IPS-18a (cell line): Measurements from ENCODE around the gene AOPEP.

Experiments
- H3K27ac ChIP-seq: one replicate; pipeline ENCODE4 v1.5.1; 2013; ENCODE audit warnings: low read length
- H3K27me3 ChIP-seq: one replicate; pipeline ENCODE4 v1.6.1; 2013; ENCODE audit warnings: mild to moderate bottlenecking, low read length; ENCODE audit not compliant: control insufficient read depth, insufficient read depth
- H3K36me3 ChIP-seq: one replicate; pipeline ENCODE4 v1.6.1; 2013; ENCODE audit warnings: low read depth, low read length; ENCODE audit not compliant: control insufficient read depth
- H3K4me1 ChIP-seq: one replicate; pipeline ENCODE4 v1.6.1; 2013; ENCODE audit warnings: low read depth, low read length; ENCODE audit not compliant: control insufficient read depth
- H3K4me3 ChIP-seq: one replicate; pipeline ENCODE4 v1.5.1; 2013; ENCODE audit warnings: low read length
- H3K9ac ChIP-seq: one replicate; pipeline ENCODE4 v1.6.1; 2013; ENCODE audit warnings: mild to moderate bottlenecking, low read length, moderate library complexity
- H3K9me3 ChIP-seq: one replicate; pipeline ENCODE4 v1.6.1; 2013; ENCODE audit warnings: low read depth, low read length; ENCODE audit not compliant: control insufficient read depth

AOPEP gene

DNA sequence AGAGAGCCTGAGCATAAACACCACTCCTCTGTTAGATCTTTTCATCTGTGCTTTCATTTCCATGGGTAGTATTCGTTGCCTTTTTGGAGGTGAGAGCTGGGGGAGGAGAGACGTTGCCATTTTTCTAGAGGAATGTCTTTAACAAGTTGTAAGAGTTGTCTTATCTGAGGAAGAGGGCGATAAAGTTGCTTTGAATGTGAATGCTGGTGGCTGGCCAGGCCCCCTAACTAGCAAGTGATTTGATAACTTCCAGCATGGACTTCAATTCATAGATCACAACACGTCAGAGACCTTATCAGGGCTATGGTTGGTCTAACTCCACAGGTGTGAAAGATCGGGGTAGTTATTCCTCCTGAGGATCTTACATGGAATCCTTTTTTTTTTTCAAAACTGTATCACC is 30.0 kb upstream of the AOPEP start:
- H3K27me3 ChIP-seq, result no peaks in the 10 kb centered on the region
- no peaks in the 10 kb centered on the region for H3K36me3 ChIP-seq
- no peaks in the 10 kb centered on the region for H3K9me3 ChIP-seq
- peaks cover 5% of the 10 kb centered on the region for H3K4me1 ChIP-seq
- H3K27ac ChIP-seq, result no peak overlapping the region
- H3K4me3 ChIP-seq, result no peak overlapping the region
- no peak overlapping the region for H3K9ac ChIP-seq

DNA sequence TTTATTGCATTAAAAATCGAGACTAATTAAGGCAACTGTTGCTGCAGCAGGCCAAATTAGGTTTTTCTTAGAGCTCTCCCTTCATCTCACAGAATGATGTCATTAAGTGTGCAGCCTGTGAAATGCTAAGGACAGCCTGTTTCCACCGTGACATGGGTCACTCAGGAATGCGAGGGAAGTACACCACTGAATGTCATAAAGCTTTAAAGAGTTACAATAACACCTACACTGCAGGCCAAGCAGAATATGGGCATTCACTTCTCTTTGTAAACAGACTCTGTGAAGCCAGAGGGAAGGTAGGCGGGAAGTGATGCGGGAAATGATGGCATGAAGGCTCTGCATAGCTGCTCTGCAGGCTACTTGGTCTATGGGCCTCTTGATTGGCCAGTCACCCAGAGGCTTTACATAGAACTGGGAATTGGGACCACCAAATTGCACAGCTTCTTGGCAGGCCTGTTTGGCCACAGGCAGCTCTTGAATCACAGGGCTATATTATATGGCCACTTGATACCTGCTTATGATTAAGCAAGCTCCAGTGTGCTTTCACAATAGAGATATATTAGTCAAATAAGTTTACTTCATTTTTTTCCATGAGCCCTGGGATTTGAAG is 28.4 kb upstream of the AOPEP start:
- Histone ChIP-seq H3K27me3 (no peaks in the 10 kb centered on the region), H3K9me3 (no peaks in the 10 kb centered on the region), H3K4me3 (no peak overlapping the region), H3K4me1 (peaks cover 5% of the 10 kb centered on the region), H3K27ac (no peak overlapping the region), H3K36me3 (no peaks in the 10 kb centered on the region), H3K9ac (no peak overlapping the region)

DNA sequence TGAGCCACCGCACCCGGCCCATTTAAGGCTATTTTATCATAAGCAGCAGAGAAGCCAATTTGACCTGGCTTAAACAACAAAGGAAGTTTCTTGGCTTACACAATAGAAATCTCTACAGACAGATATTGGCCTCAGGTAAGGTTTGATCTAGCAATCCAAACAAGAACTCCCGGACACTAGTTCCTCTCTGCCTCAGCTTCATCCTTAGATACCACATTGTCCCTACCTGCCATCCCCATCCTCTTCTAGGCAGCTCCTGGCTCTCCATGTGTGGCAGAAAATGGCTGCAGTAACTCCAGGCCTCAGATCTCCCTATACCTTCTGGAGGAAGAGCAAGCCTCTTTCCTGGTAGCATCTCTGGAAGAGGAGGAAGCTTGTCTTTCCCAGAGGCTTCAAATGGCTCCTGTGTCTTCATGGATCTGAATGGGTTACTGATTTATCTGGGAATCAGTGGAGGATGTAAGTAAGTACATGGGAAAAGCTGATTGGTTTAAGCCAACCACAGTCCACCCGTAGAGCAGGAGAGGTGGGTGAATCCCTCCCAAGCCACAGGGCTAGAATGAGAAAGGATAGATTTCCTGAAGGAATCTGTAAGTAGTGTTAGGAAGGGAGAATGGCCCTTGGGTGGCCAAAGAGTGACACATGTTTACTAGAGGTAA is 26.7 kb upstream of the AOPEP start:
- H3K27me3 ChIP-seq, result no peaks in the 10 kb centered on the region
- no peak overlapping the region for H3K27ac ChIP-seq
- no peak overlapping the region for H3K4me3 ChIP-seq
- H3K9ac ChIP-seq, result no peak overlapping the region
- no peaks in the 10 kb centered on the region for H3K36me3 ChIP-seq
- H3K4me1 ChIP-seq, result no peaks in the 10 kb centered on the region
- H3K9me3 ChIP-seq, result no peaks in the 10 kb centered on the region

DNA sequence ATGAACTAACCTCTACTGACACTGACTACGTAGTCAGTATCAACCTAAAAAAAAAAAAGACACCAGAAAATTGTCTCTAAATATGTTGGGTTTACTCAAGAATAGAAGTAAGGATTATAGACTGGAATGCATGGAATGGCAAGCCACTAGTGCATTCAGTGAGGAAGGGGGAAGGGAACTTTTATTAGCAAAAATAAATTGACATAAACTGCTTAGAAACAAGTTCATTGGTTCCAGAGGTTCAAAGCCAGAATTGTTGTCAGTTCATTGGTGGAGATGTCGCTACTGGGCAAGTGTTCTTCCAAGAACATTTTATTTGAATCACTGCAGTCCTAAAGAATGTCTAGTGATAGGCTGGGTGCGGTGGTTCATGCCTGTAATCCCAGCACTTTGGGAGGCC is 26.1 kb upstream of the AOPEP start:
- no peaks in the 10 kb centered on the region for H3K27me3 ChIP-seq
- H3K9ac ChIP-seq, result no peak overlapping the region
- no peaks in the 10 kb centered on the region for H3K36me3 ChIP-seq
- no peaks in the 10 kb centered on the region for H3K9me3 ChIP-seq
- H3K4me3 ChIP-seq, result no peak overlapping the region
- no peaks in the 10 kb centered on the region for H3K4me1 ChIP-seq
- H3K27ac ChIP-seq, result no peak overlapping the region

DNA sequence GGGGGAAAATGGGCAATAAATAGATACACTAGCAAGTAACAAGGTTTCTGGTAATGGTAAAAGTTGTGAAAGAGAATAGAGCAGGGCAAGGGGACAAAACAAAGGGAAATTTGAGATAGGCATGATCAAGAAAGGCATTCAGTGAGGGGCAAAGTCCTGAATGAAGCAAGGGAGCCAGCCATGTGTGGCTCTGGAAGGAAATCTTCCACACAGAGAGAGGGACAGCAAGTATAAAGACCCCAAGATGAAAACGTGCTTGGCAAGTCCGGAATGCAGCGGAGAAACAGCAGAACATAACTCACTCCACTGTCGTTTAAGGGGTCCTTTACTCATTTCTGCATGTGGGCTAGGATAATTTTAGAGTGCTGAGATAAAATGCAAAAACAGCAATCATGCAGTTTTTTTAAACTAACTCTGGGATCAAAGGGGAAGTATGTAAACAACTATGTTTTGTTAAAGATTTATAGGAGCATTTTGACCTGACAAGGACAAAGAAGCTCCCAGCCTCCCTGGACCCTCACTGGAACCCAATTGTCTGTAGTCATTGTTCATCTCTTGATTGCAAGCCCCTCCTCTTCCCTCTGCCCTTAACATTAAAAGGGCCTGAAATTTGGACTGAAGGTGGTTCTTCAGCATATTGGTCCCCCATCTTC is 22.9 kb upstream of the AOPEP start:
- no peak overlapping the region for H3K27ac ChIP-seq
- no peak overlapping the region for H3K4me3 ChIP-seq
- no peak overlapping the region for H3K9ac ChIP-seq
- no peaks in the 10 kb centered on the region for H3K4me1 ChIP-seq
- H3K36me3 ChIP-seq, result no peaks in the 10 kb centered on the region
- no peaks in the 10 kb centered on the region for H3K27me3 ChIP-seq
- H3K9me3 ChIP-seq, result no peaks in the 10 kb centered on the region

DNA sequence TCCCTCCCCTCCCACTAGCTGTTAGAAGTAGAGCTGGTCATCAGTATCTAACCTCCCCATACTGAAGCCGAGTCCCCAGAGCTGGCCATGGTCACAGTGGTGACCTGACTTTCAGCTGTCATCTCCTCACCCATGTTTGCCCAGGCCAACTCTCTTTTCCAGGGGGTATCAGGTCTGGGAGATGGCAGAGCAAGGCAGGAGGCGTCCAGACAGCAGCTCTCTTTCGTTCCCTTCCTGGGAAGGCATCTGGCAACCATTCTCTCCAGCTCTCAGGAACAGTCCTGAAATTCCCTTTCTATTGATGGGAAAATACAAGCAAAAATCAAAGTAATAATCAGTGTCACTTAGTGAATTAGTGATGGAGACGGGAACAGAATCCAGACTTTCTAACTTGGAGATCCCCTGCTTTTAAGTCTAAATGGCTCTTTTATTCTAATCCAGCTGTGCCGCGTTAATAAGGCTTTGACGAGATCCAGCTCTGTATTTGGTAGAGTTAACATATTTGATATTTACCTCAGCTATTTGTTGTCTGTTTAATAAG is 21.3 kb upstream of the AOPEP start:
- Histone ChIP-seq H3K27ac (no peak overlapping the region), H3K36me3 (no peaks in the 10 kb centered on the region), H3K27me3 (no peaks in the 10 kb centered on the region), H3K4me1 (no peaks in the 10 kb centered on the region), H3K9me3 (no peaks in the 10 kb centered on the region), H3K9ac (no peak overlapping the region), H3K4me3 (no peak overlapping the region)

DNA sequence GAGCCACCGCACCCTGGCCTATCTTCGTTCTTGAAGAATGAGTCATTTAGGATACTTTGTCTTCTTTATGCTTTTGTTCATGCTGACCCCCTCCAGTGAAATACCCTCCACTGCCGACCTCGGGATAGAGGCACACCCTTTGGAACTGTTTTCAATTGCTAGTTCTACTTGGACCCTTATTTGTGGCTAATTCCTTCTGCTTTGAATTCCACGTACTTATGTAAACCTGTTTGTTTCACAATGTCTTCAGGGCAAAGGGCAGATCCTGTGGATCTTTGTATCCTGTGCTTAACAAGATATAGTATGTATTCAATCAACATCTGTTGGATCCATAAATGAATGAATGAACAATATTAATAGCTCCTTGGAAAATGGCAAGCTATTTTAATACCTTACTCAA is 19.6 kb upstream of the AOPEP start:
- Histone ChIP-seq H3K27ac (no peak overlapping the region), H3K4me1 (no peaks in the 10 kb centered on the region)

DNA sequence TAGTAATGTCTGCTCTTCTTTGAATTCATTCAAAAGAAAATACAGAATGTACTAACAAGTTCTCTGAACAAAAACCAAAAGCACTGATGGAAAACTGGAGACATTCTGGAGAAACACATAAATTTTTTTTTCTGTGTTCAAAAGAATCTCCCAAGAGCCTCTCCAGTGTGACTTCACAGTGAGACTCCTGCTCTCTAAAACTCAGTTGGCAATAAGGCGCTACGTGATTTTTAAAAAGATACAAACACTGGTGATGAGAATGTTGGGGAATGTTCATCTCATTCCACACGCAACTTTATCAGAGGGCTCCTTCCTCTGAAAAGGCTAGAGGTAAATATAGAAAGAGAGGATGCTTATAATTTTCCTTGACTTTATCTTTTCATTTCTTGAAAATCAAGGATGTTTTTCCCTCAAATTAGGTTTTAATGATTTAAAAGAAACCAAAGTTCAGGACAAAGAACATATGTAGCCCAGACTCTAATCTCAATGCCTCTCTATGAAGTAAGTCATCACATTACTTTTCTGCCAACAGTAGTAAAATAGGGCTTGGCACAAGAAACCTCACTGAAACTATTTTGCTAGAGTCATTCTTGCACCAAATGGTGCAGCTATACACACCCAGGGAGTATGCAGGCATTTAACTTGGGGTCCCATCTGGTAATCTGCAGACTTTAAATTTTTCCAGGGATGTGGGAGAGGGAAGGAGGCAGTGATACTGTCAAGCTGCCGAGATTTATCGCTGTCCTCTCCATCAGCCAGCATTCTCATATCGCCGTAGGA is 12.9 kb upstream of the AOPEP start:
- no peaks in the 10 kb centered on the region for H3K36me3 ChIP-seq
- no peak overlapping the region for H3K27ac ChIP-seq
- no peak overlapping the region for H3K4me3 ChIP-seq
- no peaks in the 10 kb centered on the region for H3K4me1 ChIP-seq
- no peaks in the 10 kb centered on the region for H3K9me3 ChIP-seq
- no peaks in the 10 kb centered on the region for H3K27me3 ChIP-seq
- H3K9ac ChIP-seq, result no peak overlapping the region

More for the DNA sequence above, 19.6 kb upstream of the AOPEP start:
- Histone ChIP-seq H3K36me3 (no peaks in the 10 kb centered on the region), H3K27me3 (no peaks in the 10 kb centered on the region), H3K9ac (no peak overlapping the region), H3K4me3 (no peak overlapping the region), H3K9me3 (no peaks in the 10 kb centered on the region)

DNA sequence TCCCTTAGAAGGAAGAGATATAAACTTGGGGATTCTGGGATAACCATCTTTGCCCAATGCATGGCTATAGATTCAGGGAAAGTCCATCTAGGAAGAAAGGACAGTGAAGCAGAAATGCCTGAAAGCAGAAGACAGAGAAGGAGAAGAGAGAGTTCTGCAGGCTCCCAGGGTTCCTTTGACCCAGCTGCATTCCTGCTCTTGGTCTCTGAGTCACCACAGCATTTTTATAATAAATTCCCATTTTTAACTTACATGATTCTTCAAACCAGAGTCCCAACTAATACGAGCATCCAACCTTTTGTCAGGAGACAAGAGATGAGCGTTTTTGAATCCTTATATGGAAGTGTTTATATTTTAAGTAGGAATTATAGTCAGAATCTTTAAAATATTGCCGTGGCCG is 12.0 kb upstream of the AOPEP start:
- Histone ChIP-seq H3K27ac (no peak overlapping the region), H3K4me1 (no peaks in the 10 kb centered on the region)

DNA sequence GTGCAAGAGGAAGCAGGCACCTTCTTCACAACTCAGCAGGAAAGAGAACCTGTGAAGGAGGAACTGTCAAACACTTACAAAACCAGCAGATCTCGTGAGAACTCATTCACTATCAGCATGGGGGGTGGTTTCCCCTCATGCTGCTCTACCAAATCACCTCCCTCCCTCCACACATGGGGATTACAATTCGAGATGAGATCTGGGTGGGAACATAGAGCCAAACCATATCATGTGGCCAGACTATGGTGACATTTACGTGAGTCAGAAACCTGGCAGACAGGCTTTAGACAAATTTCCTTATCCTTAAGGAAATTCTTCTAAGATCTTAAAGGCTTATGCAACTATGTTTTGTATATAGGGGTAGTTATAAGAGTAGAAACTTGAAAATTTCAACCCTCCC is 8.7 kb upstream of the AOPEP start:
- no peaks in the 10 kb centered on the region for H3K9me3 ChIP-seq
- H3K4me3 ChIP-seq, result no peak overlapping the region
- no peak overlapping the region for H3K27ac ChIP-seq
- H3K27me3 ChIP-seq, result no peaks in the 10 kb centered on the region
- H3K9ac ChIP-seq, result no peak overlapping the region
- H3K36me3 ChIP-seq, result no peaks in the 10 kb centered on the region
- no peaks in the 10 kb centered on the region for H3K4me1 ChIP-seq

More for the DNA sequence above, 12.0 kb upstream of the AOPEP start:
- no peaks in the 10 kb centered on the region for H3K27me3 ChIP-seq
- H3K9ac ChIP-seq, result no peak overlapping the region
- no peaks in the 10 kb centered on the region for H3K9me3 ChIP-seq
- H3K36me3 ChIP-seq, result no peaks in the 10 kb centered on the region
- H3K4me3 ChIP-seq, result no peak overlapping the region

DNA sequence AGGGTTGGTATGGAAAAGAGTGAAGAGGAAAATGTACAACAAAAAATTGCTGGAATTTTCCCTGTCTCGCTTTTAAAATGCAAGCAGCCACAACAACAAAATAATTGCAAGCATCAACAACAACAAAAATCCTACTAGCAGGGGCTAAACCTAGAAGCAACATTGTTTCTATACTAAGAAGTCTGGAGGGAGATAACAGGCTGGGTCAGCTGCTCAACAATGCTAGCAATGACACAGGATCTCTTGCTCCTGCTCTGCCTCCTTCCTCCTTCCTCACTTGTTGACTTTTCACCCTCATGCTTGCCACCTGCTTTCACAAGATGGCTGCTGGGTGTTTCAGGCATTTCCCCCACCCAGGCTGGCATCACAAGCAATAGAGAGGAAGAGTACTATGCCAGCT is 7.6 kb upstream of the AOPEP start:
- H3K27ac ChIP-seq, result no peak overlapping the region
- no peaks in the 10 kb centered on the region for H3K9me3 ChIP-seq
- H3K9ac ChIP-seq, result no peak overlapping the region
- H3K4me3 ChIP-seq, result no peak overlapping the region
- no peaks in the 10 kb centered on the region for H3K36me3 ChIP-seq
- no peaks in the 10 kb centered on the region for H3K4me1 ChIP-seq
- no peaks in the 10 kb centered on the region for H3K27me3 ChIP-seq
